Ishikawa (cell line): Measurements from ENCODE around the gene FAM222A.

Experiments
- CEBPB ChIP-seq: IDR thresholded peaks from 2 replicates; pipeline ENCODE4 v1.6.1; 2012
- EGR1 ChIP-seq: IDR thresholded peaks from 2 replicates; pipeline ENCODE4 v1.6.1; 2012
- EP300 ChIP-seq: IDR thresholded peaks from 2 replicates; pipeline ENCODE4 v1.6.1; 2012; ENCODE audit warnings: borderline replicate concordance
- FOXM1 ChIP-seq: IDR thresholded peaks from 2 replicates; pipeline ENCODE4 v1.6.1; 2012; ENCODE audit warnings: low read depth, borderline replicate concordance
- MAX ChIP-seq: IDR thresholded peaks from 2 replicates; pipeline ENCODE4 v1.6.1; 2012
- NFIC ChIP-seq: IDR thresholded peaks from 2 replicates; pipeline ENCODE4 v1.6.1; 2012
- RAD21 ChIP-seq: IDR thresholded peaks from 2 replicates; pipeline ENCODE4 v1.6.1; 2012; ENCODE audit warnings: low read depth
- TAF1 ChIP-seq: IDR thresholded peaks from 2 replicates; pipeline ENCODE4 v1.6.1; 2012; ENCODE audit warnings: low read depth, mild to moderate bottlenecking
- TCF12 ChIP-seq: IDR thresholded peaks from 2 replicates; pipeline ENCODE4 v1.6.1; 2012; ENCODE audit warnings: low read depth
- USF1 ChIP-seq: IDR thresholded peaks from 2 replicates; pipeline ENCODE4 v1.6.1; 2012
- YY1 ChIP-seq: IDR thresholded peaks from 2 replicates; pipeline ENCODE4 v1.6.1; 2012; ENCODE audit warnings: low read depth
- ZBTB7A ChIP-seq: IDR thresholded peaks from 2 replicates; pipeline ENCODE4 v1.6.1; 2012; ENCODE audit warnings: low read depth

- TF ChIP-seq RAD21 (no peak), TCF12 (no peak), YY1 (no peak), EP300 (no peak), MAX (no peak), ZBTB7A (no peak), USF1 (no peak), TAF1 (no peak), NFIC (no peak), FOXM1 (no peak), CEBPB (no peak), EGR1 (no peak)
These were observed 90.1 kb downstream of the FAM222A start for GRCh38 chr12:109803678-109804077.
